Natural killer cell (primary cell): ENCODE data around the gene HAGH. TPM values are rescaled to one million over a fixed set of nuclear protein-coding genes. Genes with fewer than 3 reads are reported as not detected.

ENCODE experiments used
- ATAC-seq, 3 donors: fragments of 150-1000 bp in 2 of 3; fragments of 200-7000 bp in 1 of 3; cut with Tn5 transposase; 1 replicate in 1 of 3; 2 replicates in 2 of 3; pipeline ENCODE4 v1.10.0; 2021; ENCODE audit warnings: mild to moderate bottlenecking in 2 of 3, moderate library complexity in 2 of 3
- DNase-seq, 2 donors: peaks; one replicate each; pipeline versions ENCODE4 v3.0.0 to v3.0.0-alpha.2; 2013 to 2021; ENCODE audit warnings: mixed read lengths in 1 of 2
- H3K27ac ChIP-seq: one replicate; pipeline ENCODE4 v1.5.1; 2013; ENCODE audit warnings: mild to moderate bottlenecking, low read length
- H3K27me3 ChIP-seq: one replicate; pipeline ENCODE4 v1.6.1; 2013; ENCODE audit warnings: low read length; ENCODE audit not compliant: control insufficient read depth, insufficient read depth
- H3K36me3 ChIP-seq: one replicate; pipeline ENCODE4 v1.6.1; 2013; ENCODE audit warnings: low read length; ENCODE audit not compliant: control insufficient read depth, insufficient read depth
- H3K4me1 ChIP-seq: one replicate; pipeline ENCODE4 v1.6.1; 2013; ENCODE audit warnings: low read length; ENCODE audit not compliant: control insufficient read depth, insufficient read depth
- H3K4me3 ChIP-seq: one replicate; pipeline ENCODE4 v1.5.1; 2013; ENCODE audit warnings: low read length
- H3K9me3 ChIP-seq: one replicate; pipeline ENCODE4 v1.6.1; 2013; ENCODE audit warnings: low read length; ENCODE audit not compliant: control insufficient read depth, insufficient read depth
- H3K27ac Mint-ChIP-seq, 2 donors: one replicate each; pipeline ENCODE4 v1.8.0; 2022; ENCODE audit warnings: mild to moderate bottlenecking in 2 of 2, mixed read lengths in 2 of 2, moderate library complexity in 1 of 2
- H3K27me3 Mint-ChIP-seq, 2 donors: one replicate each; pipeline ENCODE4 v1.8.0; 2022; ENCODE audit warnings: low read depth in 2 of 2, mixed read lengths in 2 of 2
- H3K36me3 Mint-ChIP-seq: one replicate; pipeline ENCODE4 v1.8.0; 2022; ENCODE audit warnings: mixed read lengths
- H3K4me1 Mint-ChIP-seq, 2 donors: one replicate each; pipeline ENCODE4 v1.8.0; 2022; ENCODE audit warnings: mixed read lengths in 2 of 2
- H3K4me3 Mint-ChIP-seq: one replicate; pipeline ENCODE4 v1.8.0; 2022; ENCODE audit warnings: mild to moderate bottlenecking, moderate library complexity, mixed read lengths
- H3K9me3 Mint-ChIP-seq, 2 donors: one replicate each; pipeline ENCODE4 v1.8.0; 2022; ENCODE audit warnings: mixed read lengths in 2 of 2
- CTCF ChIP-seq: fragments of 200-600 bp; IDR thresholded peaks from one replicate; pipeline ENCODE4 v1.8.0; 2022; ENCODE audit warnings: antibody characterized with exemption
- WGBS: methylation state at CpG from one replicate; pipeline ENCODE4 v1.1.7; 2013; ENCODE audit warnings: missing lambda C conversion rate; ENCODE audit not compliant: insufficient coverage; 5-methylcytosine and 5-hydroxymethylcytosine counted together
- intact Hi-C: fragments of 100-400 bp; cut with micrococcal nuclease; formaldehyde crosslinking; loops from one replicate; pipeline ENCODE4 v1.14.2; 2022
- total RNA-seq, 4 donors: library from RNA; stranded (reverse); fragments of 120-200 nt in 1 of 4; gene quantifications; one replicate each; pipeline versions ENCODE4 v1.2.3 to v1.2.4, GENCODE V29; 2013 to 2022

Gene HAGH
- total RNA-seq, 3 donors from 2014 or later (not counting 1 experiment from before 2014, with no cell fraction given) = 27.8 to 38.4 (median 37.5) TPM

GRCh38 chr16:1821861-1822611, 4.6 kb downstream of the HAGH start:
- TF ChIP-seq CTCF = no peak
- Histone ChIP-seq H3K4me3 (no peak overlapping the region), H3K4me1 (peaks cover 13% of the 10 kb centered on the region), H3K27ac (no peak overlapping the region), H3K27me3 (no peaks in the 10 kb centered on the region), H3K36me3 (peaks cover 36% of the 10 kb centered on the region), H3K9me3 (no peaks in the 10 kb centered on the region)
- ATAC-seq = no peak
- WGBS = 94% methylated on average over 22 of the region's 24 CpGs
- H3K36me3 Mint-ChIP-seq = no peaks in the 10 kb centered on the region
- no peak overlapping the region for H3K27ac Mint-ChIP-seq
- DNase-seq = no peak
- peaks cover under 1 to 15% of the 10 kb centered on the region in 2 donors for H3K4me1 Mint-ChIP-seq
- no peak overlapping the region for H3K4me3 Mint-ChIP-seq
- H3K27me3 Mint-ChIP-seq = no peaks in the 10 kb centered on the region
- intact Hi-C loops = no loop called here
- H3K9me3 Mint-ChIP-seq = no peaks in the 10 kb centered on the region

GRCh38 chr16:1820946-1821290, 5.7 kb downstream of the HAGH start:
- ATAC-seq (no peak), DNase-seq (no peak)
- Mint-ChIP-seq H3K9me3 (no peaks in the 10 kb centered on the region), H3K36me3 (no peaks in the 10 kb centered on the region), H3K27ac (no peak overlapping the region), H3K4me3 (no peak overlapping the region), H3K27me3 (no peaks in the 10 kb centered on the region), H3K4me1 (peaks cover 0 to 11% of the 10 kb centered on the region in 2 donors)
- TF ChIP-seq CTCF = no peak
- Histone ChIP-seq H3K4me3 (no peak overlapping the region), H3K27ac (no peak overlapping the region), H3K4me1 (peaks cover 12% of the 10 kb centered on the region), H3K36me3 (peaks cover 45% of the 10 kb centered on the region), H3K9me3 (no peaks in the 10 kb centered on the region), H3K27me3 (no peaks in the 10 kb centered on the region)
- 95% methylated on average over 12 of the region's 12 CpGs for WGBS
- intact Hi-C loops = no loop called here

- H3K27me3 Mint-ChIP-seq = no peaks in the 10 kb centered on the region
- Histone ChIP-seq H3K36me3 (peaks cover 47% of the 10 kb centered on the region), H3K9me3 (no peaks in the 10 kb centered on the region), H3K27me3 (no peaks in the 10 kb centered on the region), H3K27ac (no peak overlapping the region), H3K4me3 (no peak overlapping the region), H3K4me1 (peaks cover 6% of the 10 kb centered on the region)
- intact Hi-C loops = no loop called here
- WGBS = 93% methylated on average over 24 of the region's 25 CpGs
- no peaks in the 10 kb centered on the region for H3K36me3 Mint-ChIP-seq
- ATAC-seq (no peak), DNase-seq (no peak)
- H3K27ac Mint-ChIP-seq = no peak overlapping the region
- no peak for TF ChIP-seq CTCF
- H3K4me1 Mint-ChIP-seq = peaks cover 0 to 11% of the 10 kb centered on the region in 2 donors
- no peak overlapping the region for H3K4me3 Mint-ChIP-seq
- H3K9me3 Mint-ChIP-seq = no peaks in the 10 kb centered on the region
Observed at GRCh38 chr16:1820096-1820945, 6.3 kb downstream of the HAGH start.
